Astrocyte of the cerebellum (primary cell): ENCODE data around the gene PRPF4.

Experiments
- DNase-seq: peaks from one replicate; pipeline ENCODE4 v3.0.0-alpha.2; 2011; ENCODE audit warnings: low read depth
- H3K4me3 ChIP-seq: 2 replicates; pipeline ENCODE4 v1.5.1; 2011; ENCODE audit warnings: mild to moderate bottlenecking, low read depth, low read length, moderate library complexity
- in situ Hi-C: cut with HindIII; loops from 2 replicates; pipeline ENCODE4 v1.10.0; 2017; ENCODE audit warnings: low sequenced_read_pairs
- TF ChIP-seq, protein P1 (sequence below): IDR thresholded peaks from 2 replicates; pipeline ENCODE4 v1.5.1; 2012; ENCODE audit warnings: low read length, low read depth, moderate library complexity, mild to moderate bottlenecking; ENCODE audit errors: missing control alignments

Gene PRPF4

DNA sequence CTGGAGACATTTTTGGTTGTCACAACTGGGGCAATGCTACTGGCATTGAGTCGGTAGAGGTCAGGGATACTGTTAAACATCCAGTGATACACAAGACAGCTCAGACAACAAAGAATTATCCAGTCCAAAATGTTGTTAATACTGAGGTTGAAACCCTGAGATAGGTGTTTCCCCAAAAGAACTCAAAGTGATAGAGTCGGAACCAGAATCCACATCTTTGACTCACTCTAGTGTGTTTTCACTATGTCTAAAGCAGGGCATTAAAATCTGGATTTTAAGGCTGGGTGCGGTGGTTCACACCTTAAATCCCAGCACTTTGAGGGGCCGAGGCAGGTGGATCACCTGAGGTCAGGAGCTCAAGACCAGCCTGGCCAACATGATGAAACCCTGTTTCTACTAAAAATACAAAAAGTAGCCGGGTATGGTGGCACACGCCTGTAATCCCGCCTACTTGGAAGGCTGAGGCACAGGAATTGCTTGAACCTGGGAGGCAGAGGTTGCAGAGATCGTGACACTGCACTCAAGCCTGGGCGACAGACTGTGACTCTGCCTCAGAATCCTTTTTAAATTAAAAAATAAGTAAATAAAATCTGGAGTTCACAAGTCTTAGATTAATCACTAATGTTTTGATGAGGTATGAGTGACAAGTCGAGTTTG lies 37.1 kb upstream of the PRPF4 start:
- in situ Hi-C loops: no loop called here
- DNase-seq: no peak
- TF ChIP-seq, protein P1, sequence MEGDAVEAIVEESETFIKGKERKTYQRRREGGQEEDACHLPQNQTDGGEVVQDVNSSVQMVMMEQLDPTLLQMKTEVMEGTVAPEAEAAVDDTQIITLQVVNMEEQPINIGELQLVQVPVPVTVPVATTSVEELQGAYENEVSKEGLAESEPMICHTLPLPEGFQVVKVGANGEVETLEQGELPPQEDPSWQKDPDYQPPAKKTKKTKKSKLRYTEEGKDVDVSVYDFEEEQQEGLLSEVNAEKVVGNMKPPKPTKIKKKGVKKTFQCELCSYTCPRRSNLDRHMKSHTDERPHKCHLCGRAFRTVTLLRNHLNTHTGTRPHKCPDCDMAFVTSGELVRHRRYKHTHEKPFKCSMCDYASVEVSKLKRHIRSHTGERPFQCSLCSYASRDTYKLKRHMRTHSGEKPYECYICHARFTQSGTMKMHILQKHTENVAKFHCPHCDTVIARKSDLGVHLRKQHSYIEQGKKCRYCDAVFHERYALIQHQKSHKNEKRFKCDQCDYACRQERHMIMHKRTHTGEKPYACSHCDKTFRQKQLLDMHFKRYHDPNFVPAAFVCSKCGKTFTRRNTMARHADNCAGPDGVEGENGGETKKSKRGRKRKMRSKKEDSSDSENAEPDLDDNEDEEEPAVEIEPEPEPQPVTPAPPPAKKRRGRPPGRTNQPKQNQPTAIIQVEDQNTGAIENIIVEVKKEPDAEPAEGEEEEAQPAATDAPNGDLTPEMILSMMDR: no peak
- no peak overlapping the region for H3K4me3 ChIP-seq

DNA sequence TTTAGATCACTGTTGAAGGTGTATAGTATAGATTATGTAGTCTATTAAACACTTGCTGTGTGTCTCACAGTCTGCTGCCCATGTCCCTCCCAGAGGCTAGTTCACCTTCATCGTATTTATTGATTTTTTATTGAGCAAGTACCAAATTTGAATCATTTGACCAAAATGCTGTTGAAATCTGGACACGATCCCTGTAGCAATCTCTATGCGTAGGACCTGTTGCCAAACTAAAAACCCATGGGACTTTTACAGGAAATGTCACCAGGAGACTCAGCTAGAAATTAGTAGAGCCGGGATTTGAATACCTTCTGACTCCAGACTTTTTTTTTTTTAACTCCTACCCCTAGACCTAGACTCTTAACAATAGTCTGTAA lies 36.6 kb upstream of the PRPF4 start:
- H3K4me3 ChIP-seq: no peak overlapping the region
- TF ChIP-seq, protein P1: no peak
- in situ Hi-C loops: no loop called here
- no peak for DNase-seq

DNA sequence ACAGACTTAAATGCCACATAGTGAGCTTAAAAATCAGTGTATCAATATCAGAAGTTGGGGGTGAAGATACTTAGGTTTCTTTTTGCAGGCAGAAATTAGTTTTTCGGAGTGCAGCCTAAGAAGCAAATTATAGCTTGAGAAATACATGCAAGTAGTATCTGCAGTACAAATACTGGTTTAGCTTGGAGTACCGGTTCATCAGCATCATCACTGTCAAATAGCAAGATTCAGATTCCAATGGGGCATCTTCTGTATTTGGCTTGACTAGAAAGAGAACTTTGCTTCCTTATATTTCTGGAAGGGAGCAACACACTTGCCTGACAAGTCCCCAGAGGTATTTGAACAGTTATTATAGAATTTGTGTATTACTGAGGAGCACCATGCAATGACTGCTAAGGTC lies 34.3 kb upstream of the PRPF4 start:
- TF ChIP-seq, protein P1: no peak
- in situ Hi-C loops: no loop called here
- no peak for DNase-seq
- H3K4me3 ChIP-seq: no peak overlapping the region

DNA sequence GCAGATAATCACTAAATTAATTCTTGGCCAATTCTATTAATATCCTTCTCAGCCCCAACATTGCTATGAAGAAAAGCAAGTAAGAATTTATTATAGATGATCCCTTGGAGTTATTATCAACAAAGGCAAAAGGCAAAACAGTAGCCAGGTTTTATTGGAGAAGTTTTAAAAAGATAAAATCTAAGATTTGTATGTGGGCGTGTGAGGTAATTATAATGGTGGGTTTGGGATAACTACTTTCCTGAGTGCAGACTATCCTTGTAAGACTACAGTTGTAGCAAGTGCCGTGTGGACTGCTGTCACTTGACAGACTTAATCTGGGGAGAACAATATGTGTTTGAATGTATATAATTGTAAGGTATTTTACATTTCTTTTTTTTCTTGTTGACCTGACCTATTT lies 30.9 kb upstream of the PRPF4 start:
- H3K4me3 ChIP-seq: no peak overlapping the region
- in situ Hi-C loops: no loop called here
- TF ChIP-seq, protein P1: no peak
- no peak for DNase-seq

DNA sequence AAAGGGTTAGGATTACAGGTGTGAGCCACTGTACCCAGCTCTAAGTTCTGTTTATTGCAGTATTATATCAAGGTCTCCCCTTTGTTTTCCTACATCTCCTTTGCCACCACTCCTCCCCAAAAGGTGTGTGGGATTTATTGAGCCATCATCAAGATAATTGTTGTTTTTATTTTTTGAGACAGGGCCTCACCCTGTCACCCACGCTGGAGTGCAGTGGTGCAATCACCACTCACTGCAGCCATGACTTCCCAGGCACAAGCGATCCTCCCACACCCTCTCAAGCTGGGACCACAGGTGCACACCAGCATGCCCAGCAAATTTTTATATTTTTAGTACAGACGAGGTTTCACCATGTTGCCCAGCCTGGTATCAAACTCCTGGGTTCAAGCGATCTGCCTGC lies 29.6 kb upstream of the PRPF4 start:
- DNase-seq: no peak
- H3K4me3 ChIP-seq: no peak overlapping the region
- in situ Hi-C loops: no loop called here
- TF ChIP-seq, protein P1: no peak

DNA sequence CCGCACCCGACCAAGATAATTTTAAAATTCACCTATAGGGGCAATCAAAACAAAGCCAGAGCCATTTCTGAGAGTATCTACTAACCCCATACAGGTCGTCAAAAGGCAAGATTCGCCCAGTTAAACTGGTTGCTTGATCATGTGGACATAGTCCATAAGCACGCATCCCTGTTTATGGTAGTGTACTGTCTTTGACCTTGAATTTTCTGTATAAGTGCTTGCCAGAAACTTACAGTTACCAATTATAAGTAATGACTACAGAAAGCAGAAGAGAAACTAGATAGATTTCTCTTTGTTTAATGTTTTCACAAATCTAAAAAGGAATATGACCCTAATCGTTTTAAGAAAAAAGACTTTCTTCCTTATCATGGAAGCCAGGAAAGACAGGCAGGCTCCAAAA lies 28.5 kb upstream of the PRPF4 start:
- TF ChIP-seq, protein P1: no peak
- in situ Hi-C loops: no loop called here
- no peak for DNase-seq
- H3K4me3 ChIP-seq: no peak overlapping the region
